GM12891 (cell line): Measurements from ENCODE around the gene ZNF701.

Experiments
- POLR2A ChIP-seq: IDR thresholded peaks from 2 replicates; pipeline ENCODE4 v1.6.1; 2011; ENCODE audit warnings: low read depth, low read length, control low read depth
- POLR2AphosphoS5 ChIP-seq: IDR thresholded peaks from 2 replicates; pipeline ENCODE4 v1.6.1; 2011; ENCODE audit warnings: low read depth, low read length, control low read depth
- TAF1 ChIP-seq: IDR thresholded peaks from 2 replicates; pipeline ENCODE4 v1.6.1; 2011; ENCODE audit warnings: low read depth, low read length, control low read depth

DNA sequence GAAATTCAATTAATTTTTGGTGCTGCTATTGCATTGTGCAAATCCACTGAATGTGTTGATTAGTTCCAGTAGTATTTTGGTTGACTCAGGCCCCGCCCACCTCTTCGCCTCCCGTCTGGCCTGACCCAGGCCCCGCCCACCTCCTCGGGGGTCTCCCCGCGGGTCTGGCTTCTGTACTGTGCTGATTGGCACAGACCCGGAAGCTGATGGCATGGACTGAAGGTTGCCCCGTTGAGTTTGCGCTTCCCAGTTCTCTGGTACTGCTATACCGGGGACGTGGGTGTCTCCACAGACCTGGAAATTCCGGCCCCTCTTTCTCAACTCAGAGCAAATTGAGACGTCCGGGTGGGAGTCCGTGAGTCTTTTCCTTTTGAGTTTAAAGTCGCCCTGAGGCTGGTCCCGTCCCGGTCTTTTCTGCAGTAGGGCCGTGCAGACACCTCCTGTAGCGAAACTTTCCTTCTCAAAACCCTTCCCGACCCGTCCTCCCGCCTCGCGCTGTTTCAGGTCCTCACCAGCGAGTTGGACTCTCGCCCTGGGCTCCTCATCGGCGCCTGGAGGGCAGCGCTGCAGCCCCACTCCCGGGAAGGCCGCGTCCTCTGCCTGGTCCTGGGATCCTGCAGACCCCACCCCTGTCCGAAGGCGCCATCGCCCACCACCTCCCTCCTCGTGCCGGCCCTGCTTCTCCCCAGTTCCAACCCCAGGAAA is 14.8 kb downstream of the ZNF701 start:
- TF ChIP-seq POLR2A (no peak), TAF1 (no peak), POLR2AphosphoS5 (no peak)
